GM12878 (cell line): ENCODE measurements around the gene TRAP1. TPM values are rescaled to one million over a fixed set of nuclear protein-coding genes. Genes with fewer than 3 reads are reported as not detected.

Experiments used
- EZH2 ChIP-seq: IDR thresholded peaks from 2 replicates; pipeline ENCODE4 v1.6.1; 2012; ENCODE audit warnings: low read depth, mild to moderate bottlenecking, control low read depth, inconsistent platforms, low read length, borderline replicate concordance; ENCODE audit not compliant: control insufficient read depth
- NFYB ChIP-seq: IDR thresholded peaks from 2 replicates; pipeline ENCODE4 v1.6.1; 2011; ENCODE audit warnings: low read depth, mild to moderate bottlenecking, low read length, improper control_type of control experiment, moderate library complexity; ENCODE audit not compliant: insufficient read depth
- NR2C2 ChIP-seq: IDR thresholded peaks from 2 replicates; pipeline ENCODE4 v1.6.1; 2011; ENCODE audit warnings: borderline replicate concordance, low read depth; ENCODE audit not compliant: control insufficient read depth, insufficient read length
- polyA plus RNA-seq, 11 experiments: library from polyadenylated mRNA; depleted of rRNA in 4 of 11; unstranded in 6 of 11; stranded (reverse) in 5 of 11; fragments of >200 nt; fragmentation: Nextera tagmentation in 4 of 11; fragmentation: Illumina TruSeq in 1 of 11; extraction: Ambion mirVana in 4 of 11; extraction: Trizol in 1 of 11; gene quantifications; 1 replicate in 1 of 11; 2 replicates in 10 of 11; pipeline versions ENCODE4 v1.2.1 to v1.2.3, GENCODE V29; 2011 to 2016; ENCODE audit warnings: inconsistent platforms in 2 of 11, missing spikeins in 2 of 11, low read depth in 1 of 11
- total RNA-seq, 4 experiments: library from RNA; depleted of rRNA in 3 of 4; stranded (reverse); fragments of >200 nt in 3 of 4; fragmentation: Illumina TruSeq in 1 of 4; extraction: Trizol in 1 of 4; gene quantifications; 2 replicates each; pipeline versions ENCODE4 v1.2.1 to v1.2.3, GENCODE V29; 2013 to 2021
- TF ChIP-seq, protein P1 (sequence below): fragments of 450-650 bp; IDR thresholded peaks from 2 replicates; pipeline ENCODE4 v1.6.1; 2017; ENCODE audit warnings: antibody characterized with exemption, mild to moderate bottlenecking, moderate library complexity
- TF ChIP-seq, protein P2 (sequence below): fragments of 450-650 bp; IDR thresholded peaks from 2 replicates; pipeline ENCODE4 v1.6.1; 2018; ENCODE audit warnings: borderline replicate concordance, mild to moderate bottlenecking; ENCODE audit not compliant: partially characterized antibody

Gene TRAP1
- total and polyA plus RNA-seq, 10 of the 15 experiments (the other 5 are each of a cell fraction or from before 2014, with no cell fraction given) = 16.3 to 442 (median 241) TPM

DNA sequence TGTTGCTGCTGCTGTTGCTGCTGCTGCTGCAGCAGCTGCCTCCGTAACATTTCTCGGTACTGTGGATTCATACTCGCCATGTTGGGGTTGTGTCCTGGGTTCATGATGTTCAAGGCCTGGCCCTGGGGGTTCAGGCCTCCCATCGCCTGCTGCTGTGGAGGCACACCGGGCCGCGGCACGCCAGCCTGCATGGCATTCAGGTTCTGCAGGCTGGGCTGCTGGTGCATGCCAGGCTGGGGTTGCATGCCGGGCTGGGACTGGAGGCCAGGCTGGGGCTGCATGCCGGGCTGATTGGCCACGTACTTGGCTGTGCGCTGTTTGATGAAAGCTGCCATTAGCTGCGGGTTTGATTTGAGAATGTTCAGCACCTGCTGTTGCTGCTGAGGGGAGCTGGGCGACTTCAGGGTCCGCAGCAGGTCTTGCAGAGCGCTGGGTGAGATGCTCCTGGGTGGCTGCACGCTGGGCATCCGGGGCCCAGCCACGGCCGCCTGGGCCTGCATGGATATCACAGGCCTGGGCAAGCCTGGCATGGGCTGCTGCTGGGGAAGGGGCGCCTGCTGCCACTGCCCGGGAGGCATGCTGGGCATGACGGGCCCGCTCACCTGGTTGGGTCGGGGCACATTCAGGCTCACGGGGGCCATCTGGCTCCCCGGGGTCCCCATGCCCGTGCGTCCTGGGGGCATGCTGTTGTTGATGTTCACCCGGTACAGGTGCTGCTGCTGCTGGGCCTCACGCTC lies 11.3 kb upstream of the TRAP1 start (continued):
- TF ChIP-seq, protein P1, sequence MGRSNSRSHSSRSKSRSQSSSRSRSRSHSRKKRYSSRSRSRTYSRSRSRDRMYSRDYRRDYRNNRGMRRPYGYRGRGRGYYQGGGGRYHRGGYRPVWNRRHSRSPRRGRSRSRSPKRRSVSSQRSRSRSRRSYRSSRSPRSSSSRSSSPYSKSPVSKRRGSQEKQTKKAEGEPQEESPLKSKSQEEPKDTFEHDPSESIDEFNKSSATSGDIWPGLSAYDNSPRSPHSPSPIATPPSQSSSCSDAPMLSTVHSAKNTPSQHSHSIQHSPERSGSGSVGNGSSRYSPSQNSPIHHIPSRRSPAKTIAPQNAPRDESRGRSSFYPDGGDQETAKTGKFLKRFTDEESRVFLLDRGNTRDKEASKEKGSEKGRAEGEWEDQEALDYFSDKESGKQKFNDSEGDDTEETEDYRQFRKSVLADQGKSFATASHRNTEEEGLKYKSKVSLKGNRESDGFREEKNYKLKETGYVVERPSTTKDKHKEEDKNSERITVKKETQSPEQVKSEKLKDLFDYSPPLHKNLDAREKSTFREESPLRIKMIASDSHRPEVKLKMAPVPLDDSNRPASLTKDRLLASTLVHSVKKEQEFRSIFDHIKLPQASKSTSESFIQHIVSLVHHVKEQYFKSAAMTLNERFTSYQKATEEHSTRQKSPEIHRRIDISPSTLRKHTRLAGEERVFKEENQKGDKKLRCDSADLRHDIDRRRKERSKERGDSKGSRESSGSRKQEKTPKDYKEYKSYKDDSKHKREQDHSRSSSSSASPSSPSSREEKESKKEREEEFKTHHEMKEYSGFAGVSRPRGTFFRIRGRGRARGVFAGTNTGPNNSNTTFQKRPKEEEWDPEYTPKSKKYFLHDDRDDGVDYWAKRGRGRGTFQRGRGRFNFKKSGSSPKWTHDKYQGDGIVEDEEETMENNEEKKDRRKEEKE = no peak
- TF ChIP-seq, protein P2, sequence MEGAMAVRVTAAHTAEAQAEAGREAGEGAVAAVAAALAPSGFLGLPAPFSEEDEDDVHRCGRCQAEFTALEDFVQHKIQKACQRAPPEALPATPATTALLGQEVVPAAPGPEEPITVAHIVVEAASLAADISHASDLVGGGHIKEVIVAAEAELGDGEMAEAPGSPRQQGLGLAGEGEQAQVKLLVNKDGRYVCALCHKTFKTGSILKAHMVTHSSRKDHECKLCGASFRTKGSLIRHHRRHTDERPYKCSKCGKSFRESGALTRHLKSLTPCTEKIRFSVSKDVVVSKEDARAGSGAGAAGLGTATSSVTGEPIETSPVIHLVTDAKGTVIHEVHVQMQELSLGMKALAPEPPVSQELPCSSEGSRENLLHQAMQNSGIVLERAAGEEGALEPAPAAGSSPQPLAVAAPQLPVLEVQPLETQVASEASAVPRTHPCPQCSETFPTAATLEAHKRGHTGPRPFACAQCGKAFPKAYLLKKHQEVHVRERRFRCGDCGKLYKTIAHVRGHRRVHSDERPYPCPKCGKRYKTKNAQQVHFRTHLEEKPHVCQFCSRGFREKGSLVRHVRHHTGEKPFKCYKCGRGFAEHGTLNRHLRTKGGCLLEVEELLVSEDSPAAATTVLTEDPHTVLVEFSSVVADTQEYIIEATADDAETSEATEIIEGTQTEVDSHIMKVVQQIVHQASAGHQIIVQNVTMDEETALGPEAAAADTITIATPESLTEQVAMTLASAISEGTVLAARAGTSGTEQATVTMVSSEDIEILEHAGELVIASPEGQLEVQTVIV = no peak
- TF ChIP-seq NR2C2 (no peak), EZH2 (no peak), NFYB (no peak)
